HUES64 (cell line): ENCODE data around the gene SLC16A2. TPM values are rescaled to one million over a fixed set of nuclear protein-coding genes. Genes with fewer than 3 reads are reported as not detected.

Source experiments
- H3K27ac ChIP-seq: 2 replicates; pipeline ENCODE4 v1.7.0; 2013; ENCODE audit warnings: low read depth, low read length, inconsistent platforms
- H3K27me3 ChIP-seq: 2 replicates; pipeline ENCODE4 v1.6.1; 2013; ENCODE audit warnings: mild to moderate bottlenecking, low read length; ENCODE audit not compliant: insufficient read depth
- H3K36me3 ChIP-seq: 2 replicates; pipeline ENCODE4 v1.6.1; 2013; ENCODE audit warnings: mild to moderate bottlenecking, low read length; ENCODE audit not compliant: insufficient read depth
- H3K4me1 ChIP-seq: 2 replicates; pipeline ENCODE4 v1.6.1; 2013; ENCODE audit warnings: mild to moderate bottlenecking, low read length, moderate library complexity; ENCODE audit not compliant: insufficient read depth
- H3K4me3 ChIP-seq: 2 replicates; pipeline ENCODE4 v1.5.1; 2013; ENCODE audit warnings: mild to moderate bottlenecking, low read length, moderate library complexity
- H3K9ac ChIP-seq: 2 replicates; pipeline ENCODE4 v1.6.1; 2013; ENCODE audit warnings: mild to moderate bottlenecking, low read depth, low read length
- H3K9me3 ChIP-seq: 2 replicates; pipeline ENCODE4 v1.6.1; 2013; ENCODE audit warnings: low read depth, low read length; ENCODE audit not compliant: insufficient read depth
- WGBS: fragments of 150-250, 120-280 bp; methylation state at CpG from one replicate; pipeline ENCODE4 v1.1.7; 2013; ENCODE audit warnings: missing lambda C conversion rate; 5-methylcytosine and 5-hydroxymethylcytosine counted together
- polyA plus RNA-seq, 2 experiments: library from polyadenylated mRNA; stranded (reverse); fragments of 50-300 nt; gene quantifications; one replicate each; pipeline ENCODE4 v1.2.3, GENCODE V29; 2013

The SLC16A2 gene
- polyA plus RNA-seq (2013, experiment 1 of 2), result 25.1 TPM
- 27.5 TPM for polyA plus RNA-seq (2013, experiment 2 of 2)

- peak within 1 kb of the TSS; percentile 73 for H3K4me3 ChIP-seq
- H3K36me3 ChIP-seq, result no peaks in the 10 kb centered on the region
- peak within 1 kb of the TSS; percentile 67 for H3K9ac ChIP-seq
- no peaks in the 10 kb centered on the region; the same call in none of the 2 replicates for H3K27me3 ChIP-seq
- under 1% methylated on average over 32 of the region's 33 CpGs for WGBS
- H3K4me1 ChIP-seq, result peaks cover 15% of the 10 kb centered on the region
- H3K9me3 ChIP-seq, result no peaks in the 10 kb centered on the region
- H3K27ac ChIP-seq, result peak within 1 kb of the TSS; percentile 64; the same call in 1 of the 2 replicates
Measured at GRCh38 chrX:74421036-74421739, at the start of gene SLC16A2. Gene SLC16A2 (plus strand): TSS chrX:74421493. CDS start chrX:74421638, 145 bp downstream.

- Histone ChIP-seq H3K36me3 (no peaks in the 10 kb centered on the region), H3K9me3 (no peaks in the 10 kb centered on the region), H3K4me1 (no peaks in the 10 kb centered on the region), H3K27me3 (no peaks in the 10 kb centered on the region), H3K27ac (no peak overlapping the region), H3K9ac (no peak overlapping the region), H3K4me3 (no peak overlapping the region)
Measured at GRCh38 chrX:74372272-74372671, 49.0 kb upstream of the SLC16A2 start.

GRCh38 chrX:74377282-74377681, 44.0 kb upstream of the SLC16A2 start:
- Histone ChIP-seq H3K9ac (no peak overlapping the region), H3K4me1 (no peaks in the 10 kb centered on the region), H3K27ac (no peak overlapping the region), H3K4me3 (no peak overlapping the region), H3K9me3 (no peaks in the 10 kb centered on the region), H3K27me3 (no peaks in the 10 kb centered on the region), H3K36me3 (no peaks in the 10 kb centered on the region)
- 100% methylated on average over 1 of the region's 1 CpG for WGBS

GRCh38 chrX:74382613-74383012, 38.7 kb upstream of the SLC16A2 start:
- Histone ChIP-seq H3K27me3 (no peaks in the 10 kb centered on the region), H3K9ac (no peak overlapping the region; the same call in 1 of the 2 replicates), H3K4me1 (no peaks in the 10 kb centered on the region), H3K36me3 (no peaks in the 10 kb centered on the region), H3K4me3 (no peak overlapping the region), H3K27ac (no peak overlapping the region), H3K9me3 (no peaks in the 10 kb centered on the region)
- WGBS, result 60% methylated on average over 1 of the region's 2 CpGs

- H3K36me3 ChIP-seq, result no peaks in the 10 kb centered on the region
- H3K9me3 ChIP-seq, result no peaks in the 10 kb centered on the region
- no peaks in the 10 kb centered on the region for H3K27me3 ChIP-seq
- 44% methylated on average over 2 of the region's 2 CpGs for WGBS
- H3K9ac ChIP-seq, result no peak overlapping the region
- H3K4me3 ChIP-seq, result no peak overlapping the region
- no peaks in the 10 kb centered on the region for H3K4me1 ChIP-seq
- no peak overlapping the region for H3K27ac ChIP-seq
Measured at GRCh38 chrX:74383611-74384010, 37.7 kb upstream of the SLC16A2 start.

- H3K9me3 ChIP-seq, result no peaks in the 10 kb centered on the region
- WGBS, result no CpG with 5 or more reads among the region's 2 CpGs
Measured at GRCh38 chrX:74389016-74389722, 32.1 kb upstream of the SLC16A2 start.

DNA sequence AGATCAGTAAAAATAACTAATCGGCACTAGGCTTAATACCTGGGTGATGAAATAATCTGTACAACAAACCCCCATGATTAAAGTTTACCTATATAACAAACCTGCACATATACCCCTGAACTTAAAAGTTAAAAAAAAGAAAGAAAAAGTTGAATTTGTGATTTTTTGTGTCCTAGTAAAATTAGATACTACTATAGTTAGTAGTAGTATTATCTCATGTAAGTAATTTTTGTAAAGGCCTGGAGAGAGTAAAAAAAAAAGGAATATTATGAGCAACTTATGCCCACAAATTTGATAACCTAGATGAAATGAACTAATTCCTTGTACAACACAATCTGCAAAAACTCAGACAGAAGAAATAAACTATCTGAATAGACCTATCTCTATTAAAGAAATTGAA, 25.7 kb upstream of the SLC16A2 start:
- H3K4me1 ChIP-seq, result no peaks in the 10 kb centered on the region
- no peaks in the 10 kb centered on the region for H3K36me3 ChIP-seq
- H3K9ac ChIP-seq, result no peak overlapping the region
- H3K9me3 ChIP-seq, result no peaks in the 10 kb centered on the region
- no peak overlapping the region for H3K4me3 ChIP-seq
- H3K27ac ChIP-seq, result no peak overlapping the region
- no CpG with 5 or more reads among the region's 1 CpG for WGBS
- H3K27me3 ChIP-seq, result no peaks in the 10 kb centered on the region

More at GRCh38 chrX:74389016-74389722, 32.1 kb upstream of the SLC16A2 start:
- Histone ChIP-seq H3K4me1 (no peaks in the 10 kb centered on the region), H3K36me3 (no peaks in the 10 kb centered on the region), H3K4me3 (no peak overlapping the region), H3K27ac (no peak overlapping the region), H3K27me3 (no peaks in the 10 kb centered on the region), H3K9ac (no peak overlapping the region)

GRCh38 chrX:74405973-74406489, 15.3 kb upstream of the SLC16A2 start:
- no peaks in the 10 kb centered on the region for H3K9me3 ChIP-seq
- no peaks in the 10 kb centered on the region for H3K36me3 ChIP-seq
- no peak overlapping the region for H3K4me3 ChIP-seq
- H3K4me1 ChIP-seq, result no peaks in the 10 kb centered on the region
- H3K27me3 ChIP-seq, result no peaks in the 10 kb centered on the region
- H3K9ac ChIP-seq, result no peak overlapping the region
- no peak overlapping the region for H3K27ac ChIP-seq
- 93% methylated on average over 2 of the region's 2 CpGs for WGBS

DNA sequence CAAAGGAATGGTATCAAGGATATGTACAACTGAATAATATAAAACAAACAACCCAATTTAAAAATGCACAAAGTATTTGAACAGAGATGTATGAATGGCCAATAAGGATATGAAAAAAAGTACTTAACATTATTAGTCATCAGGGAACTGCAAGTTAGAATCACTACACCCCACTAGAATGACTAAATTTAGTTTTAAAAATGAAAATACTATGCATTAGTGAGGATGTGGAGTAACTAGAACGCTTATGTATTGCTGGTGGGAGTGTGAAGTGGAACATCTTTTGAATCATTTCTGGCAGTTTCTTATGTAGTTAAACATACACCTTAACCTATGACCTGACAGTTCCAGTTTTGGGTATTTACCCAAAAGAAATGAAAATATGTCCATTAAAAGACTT, 13.0 kb upstream of the SLC16A2 start:
- Histone ChIP-seq H3K27ac (no peak overlapping the region), H3K4me1 (no peaks in the 10 kb centered on the region), H3K9me3 (no peaks in the 10 kb centered on the region), H3K36me3 (no peaks in the 10 kb centered on the region), H3K9ac (no peak overlapping the region), H3K27me3 (no peaks in the 10 kb centered on the region), H3K4me3 (no peak overlapping the region)
- no CpG with 5 or more reads among the region's 1 CpG for WGBS

DNA sequence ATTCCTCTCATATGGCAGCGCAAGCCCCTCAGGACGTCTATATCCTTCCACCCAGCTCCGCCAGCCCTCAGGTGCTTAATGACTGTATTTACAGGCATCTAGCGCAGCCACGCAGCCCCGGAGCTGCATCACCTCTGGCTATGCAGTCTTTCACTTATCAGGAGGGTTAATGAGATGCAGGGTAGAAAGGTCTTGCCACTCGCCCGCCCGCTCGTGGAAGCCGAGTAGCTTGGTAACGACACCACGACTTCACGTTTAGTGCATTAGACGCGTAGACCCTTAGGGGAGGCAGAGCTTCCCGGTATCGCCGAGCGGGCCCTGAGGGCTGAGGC, 1.5 kb upstream of the SLC16A2 start:
- no peak overlapping the region for H3K27ac ChIP-seq
- no peaks in the 10 kb centered on the region; the same call in none of the 2 replicates for H3K27me3 ChIP-seq
- no peaks in the 10 kb centered on the region for H3K36me3 ChIP-seq
- H3K4me1 ChIP-seq, result peaks cover 15% of the 10 kb centered on the region
- peak overlapping the region; percentile 73 for H3K4me3 ChIP-seq
- 1% methylated on average over 20 of the region's 20 CpGs for WGBS
- H3K9ac ChIP-seq, result peak overlapping the region; percentile 43; the same call in 1 of the 2 replicates
- no peaks in the 10 kb centered on the region for H3K9me3 ChIP-seq
